AG09319 (cell line): ENCODE results near the gene WNT9A.

Source experiments
- DNase-seq: peaks from one replicate; pipeline ENCODE4 v3.0.0-alpha.2; 2010; ENCODE audit warnings: low read depth; ENCODE audit errors: extremely low read depth
- CTCF ChIP-seq: IDR thresholded peaks from 2 replicates; pipeline ENCODE4 v1.5.1; 2011; ENCODE audit warnings: low read depth, mild to moderate bottlenecking, inconsistent platforms, low read length, moderate library complexity

WNT9A gene

GRCh38 chr1:227924168-227924832, 23.4 kb downstream of the WNT9A start:
- TF ChIP-seq CTCF = no peak
- DNase-seq = no peak

- TF ChIP-seq CTCF = no peak
- DNase-seq = no peak
These were observed 24.2 kb downstream of the WNT9A start for GRCh38 chr1:227923353-227924167.

DNA sequence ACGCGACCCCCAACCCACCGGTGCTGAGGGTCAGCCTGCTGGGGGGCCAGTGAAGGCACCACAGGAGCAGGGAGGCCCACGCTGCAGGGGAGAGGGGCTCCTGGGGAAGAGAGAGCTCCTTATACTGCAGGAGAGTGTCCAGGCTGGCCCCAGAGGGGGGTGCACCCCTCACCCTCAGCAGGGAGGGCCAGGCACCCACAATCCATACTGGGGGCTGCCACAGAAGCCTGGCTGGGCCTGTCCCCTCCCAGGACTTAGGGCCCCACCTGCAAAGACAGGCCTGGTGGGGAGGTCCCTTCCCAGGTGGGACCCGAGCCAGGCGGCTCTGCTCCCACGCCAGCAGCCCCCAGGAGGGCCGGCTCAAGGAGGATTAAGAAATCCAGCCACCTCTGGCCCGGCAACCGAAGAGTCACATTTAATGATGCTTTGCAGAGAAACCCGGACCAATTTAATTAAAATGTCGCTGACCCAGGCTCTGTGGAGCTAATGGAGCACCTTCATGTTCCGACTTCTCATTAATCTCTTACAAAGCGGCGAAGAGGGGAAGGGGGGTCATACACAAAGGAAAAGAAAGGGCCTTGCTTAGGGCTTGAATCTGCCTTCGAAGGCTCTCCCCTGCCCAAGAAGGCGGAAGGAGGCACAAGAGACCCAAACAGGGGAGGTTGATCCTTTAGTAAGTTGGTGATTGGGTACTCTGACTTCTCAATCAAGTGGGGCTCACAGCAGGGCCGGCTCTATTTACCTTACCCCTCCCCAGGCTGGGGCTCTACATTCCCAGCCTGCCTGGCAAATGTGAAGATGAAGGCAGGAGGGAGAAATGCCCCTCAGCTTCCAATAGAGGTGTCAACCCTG, 25.0 kb downstream of the WNT9A start:
- no peak for TF ChIP-seq CTCF
- DNase-seq = no peak

GRCh38 chr1:227921461-227922185, 26.1 kb downstream of the WNT9A start:
- no peak for TF ChIP-seq CTCF
- no peak for DNase-seq

GRCh38 chr1:227920896-227921295, 26.8 kb downstream of the WNT9A start:
- no peak for DNase-seq
- TF ChIP-seq CTCF = no peak

- TF ChIP-seq CTCF = no peak
- DNase-seq = no peak
These were observed 27.3 kb downstream of the WNT9A start for GRCh38 chr1:227920426-227920825.
